GM23338 (cell line): ENCODE data around the gene EPM2AIP1. TPM values are rescaled to one million over a fixed set of nuclear protein-coding genes. Genes with fewer than 3 reads are reported as not detected.

Source experiments
- ATAC-seq: fragments of 200-7000 bp; cut with Tn5 transposase; 3 replicates; pipeline ENCODE4 v1.9.1; 2020
- DNase-seq: peaks from one replicate; pipeline ENCODE4 v3.0.0-alpha.2; 2015; ENCODE audit warnings: low spot score
- H2AFZ ChIP-seq: fragments of 200-600 bp; sonication (generic); 2 replicates; pipeline ENCODE4 v1.8.0; 2016; ENCODE audit warnings: antibody characterized with exemption, mild to moderate bottlenecking, moderate library complexity
- H3F3A ChIP-seq: fragments of 200-600 bp; sonication (generic); replicated peaks from 2 replicates; pipeline ENCODE4 v1.8.0; 2017; ENCODE audit warnings: antibody characterized with exemption, mixed run types, low read depth
- H3K27ac ChIP-seq: fragments of 200-600 bp; sonication (generic); 2 replicates; pipeline ENCODE4 v1.6.1; 2016; ENCODE audit warnings: low read depth
- H3K27me3 ChIP-seq: fragments of 200-600 bp; sonication (generic); 2 replicates; pipeline ENCODE4 v1.8.0; 2016; ENCODE audit warnings: mild to moderate bottlenecking, mixed run types, moderate library complexity; ENCODE audit not compliant: insufficient read depth
- H3K36me3 ChIP-seq: fragments of 200-600 bp; sonication (generic); 2 replicates; pipeline ENCODE4 v1.8.0; 2016; ENCODE audit warnings: mild to moderate bottlenecking; ENCODE audit not compliant: insufficient read depth
- H3K4me1 ChIP-seq: fragments of 200-600 bp; sonication (generic); 2 replicates; pipeline ENCODE4 v1.8.0; 2016; ENCODE audit warnings: mild to moderate bottlenecking, moderate library complexity; ENCODE audit not compliant: insufficient read depth
- H3K4me2 ChIP-seq: fragments of 200-600 bp; sonication (generic); 2 replicates; pipeline ENCODE4 v1.7.1; 2017; ENCODE audit warnings: mixed run types
- H3K4me3 ChIP-seq: fragments of 200-600 bp; sonication (generic); 2 replicates; pipeline ENCODE4 v1.6.1; 2016; ENCODE audit warnings: mixed run types
- H3K79me2 ChIP-seq: fragments of 200-600 bp; sonication (generic); replicated peaks from 2 replicates; pipeline ENCODE4 v1.8.0; 2017; ENCODE audit warnings: mild to moderate bottlenecking; ENCODE audit not compliant: insufficient read depth
- H3K9me2 ChIP-seq: fragments of 200-600 bp; sonication (generic); 2 replicates; pipeline ENCODE4 v1.8.0; 2017; ENCODE audit not compliant: insufficient read depth
- H4K20me1 ChIP-seq: fragments of 200-600 bp; sonication (generic); replicated peaks from 2 replicates; pipeline ENCODE4 v1.8.0; 2017; ENCODE audit warnings: mild to moderate bottlenecking; ENCODE audit not compliant: insufficient read depth
- H3K27ac Mint-ChIP-seq: 2 replicates; pipeline ENCODE4 v1.8.0; 2020; ENCODE audit warnings: inconsistent platforms, mild to moderate bottlenecking, moderate library complexity, mixed read lengths
- H3K27me3 Mint-ChIP-seq: 3 replicates; pipeline ENCODE4 v1.8.0; 2022; ENCODE audit warnings: low read depth, mild to moderate bottlenecking, moderate library complexity, mixed read lengths, inconsistent platforms; ENCODE audit not compliant: insufficient read depth, poor library complexity
- H3K36me3 Mint-ChIP-seq: 3 replicates; pipeline ENCODE4 v1.8.0; 2021; ENCODE audit warnings: low read depth, mild to moderate bottlenecking, inconsistent platforms, moderate library complexity, mixed read lengths
- H3K4me1 Mint-ChIP-seq: 3 replicates; pipeline ENCODE4 v1.8.0; 2020; ENCODE audit warnings: mild to moderate bottlenecking, inconsistent platforms, mixed read lengths
- H3K4me3 Mint-ChIP-seq: 3 replicates; pipeline ENCODE4 v1.8.0; 2021; ENCODE audit warnings: moderate library complexity, mild to moderate bottlenecking, inconsistent platforms, mixed read lengths
- H3K9me3 Mint-ChIP-seq: 3 replicates; pipeline ENCODE4 v1.8.0; 2020; ENCODE audit warnings: moderate library complexity, mild to moderate bottlenecking, inconsistent platforms, mixed read lengths
- CTCF ChIP-seq, 2 experiments: fragments of 200-600 bp in 1 of 2; sonication (generic) in 1 of 2; conservative IDR thresholded peaks; 2 replicates each; pipeline versions ENCODE4 v1.5.1 to v1.6.1; 2016 to 2017; ENCODE audit warnings: antibody characterized with exemption in 2 of 2, low read depth in 2 of 2, mild to moderate bottlenecking in 2 of 2, moderate library complexity in 1 of 2
- ETS1 ChIP-seq: IDR thresholded peaks from 2 replicates; pipeline ENCODE4 v1.6.1; 2016; ENCODE audit warnings: antibody characterized with exemption
- EZH2 ChIP-seq: fragments of 200-600 bp; sonication (generic); IDR thresholded peaks from one replicate; pipeline ENCODE4 v1.8.0; 2017; ENCODE audit warnings: antibody characterized with exemption, mild to moderate bottlenecking, low read depth; ENCODE audit not compliant: unreplicated experiment
- EZH2phosphoT487 ChIP-seq: fragments of 200-600 bp; sonication (generic); IDR thresholded peaks from one replicate; pipeline ENCODE4 v1.8.1; 2018; ENCODE audit warnings: antibody characterized with exemption; ENCODE audit not compliant: unreplicated experiment
- JUNB ChIP-seq: IDR thresholded peaks from one replicate; pipeline ENCODE4 v1.6.1; 2016; ENCODE audit warnings: antibody characterized with exemption; ENCODE audit not compliant: unreplicated experiment
- NANOG ChIP-seq: IDR thresholded peaks from 2 replicates; pipeline ENCODE4 v1.6.1; 2016; ENCODE audit warnings: antibody characterized with exemption, borderline replicate concordance
- POLR2AphosphoS5 ChIP-seq: IDR thresholded peaks from 2 replicates; pipeline ENCODE4 v1.6.1; 2016; ENCODE audit warnings: antibody characterized with exemption, low read depth
- REST ChIP-seq: IDR thresholded peaks from one replicate; pipeline ENCODE4 v1.6.1; 2018; ENCODE audit warnings: antibody characterized with exemption; ENCODE audit not compliant: unreplicated experiment
- ZNF331 ChIP-seq: fragments of 250-450 bp; sonication (Bioruptor Pico); IDR thresholded peaks from 2 replicates; pipeline ENCODE4 v1.5.0; 2020; ENCODE audit warnings: low read depth, mild to moderate bottlenecking, moderate library complexity
- ZNF462 ChIP-seq: fragments of 250-450 bp; sonication (Bioruptor Pico); IDR thresholded peaks from 2 replicates; pipeline ENCODE4 v1.5.0; 2020; ENCODE audit warnings: mild to moderate bottlenecking, moderate library complexity
- polyA plus RNA-seq: library from polyadenylated mRNA; unstranded; fragments of >200 nt; fragmentation: Nextera tagmentation; extraction: Ambion mirVana; gene quantifications from 2 replicates; pipeline ENCODE4 v1.2.1, GENCODE V29; 2016
- total RNA-seq: library from RNA; depleted of rRNA; stranded (reverse); fragments of >200 nt; shearing (Covaris generic); gene quantifications from 2 replicates; pipeline ENCODE4 v1.2.3, GENCODE V29; 2014

EPM2AIP1 gene
- total and polyA plus RNA-seq, 2 experiments from 2014 or later = 7.2 to 10.6 TPM

GRCh38 chr3:36989568-36989967, 3.4 kb downstream of the EPM2AIP1 start:
- peaks cover 51% of the 10 kb centered on the region for H3K36me3 Mint-ChIP-seq
- Histone ChIP-seq H3K9me2 (no peaks in the 10 kb centered on the region), H3K27ac (no peak overlapping the region), H3K36me3 (peaks cover 23% of the 10 kb centered on the region), H3K27me3 (no peaks in the 10 kb centered on the region), H3K4me1 (peaks cover 37% of the 10 kb centered on the region), H3K4me2 (peak overlapping the region; percentile 91), H2AFZ (no peak overlapping the region), H3K79me2 (peaks cover 55% of the 10 kb centered on the region), H3F3A (no peaks in the 10 kb centered on the region), H4K20me1 (peaks cover 27% of the 10 kb centered on the region; the same call in 1 of the 2 replicates), H3K4me3 (peak overlapping the region; percentile 83)
- H3K4me1 Mint-ChIP-seq = peaks cover 30% of the 10 kb centered on the region
- peak overlapping the region; percentile 41; the same call in 2 of the 3 replicates for H3K4me3 Mint-ChIP-seq
- H3K9me3 Mint-ChIP-seq = no peaks in the 10 kb centered on the region
- ATAC-seq (no peak), DNase-seq (no peak)
- TF ChIP-seq JUNB (no peak), ZNF331 (CRISPR knock-in tag) (no peak), ETS1 (no peak), CTCF (conservative IDR thresholded peaks at IDR 0.05; ENCODE audit: low read depth in 2 of 2) (no peak), EZH2 (no peak), EZH2phosphoT487 (no peak), REST (no peak), NANOG (no peak), POLR2AphosphoS5 (no peak), ZNF462 (no peak)
- no peaks in the 10 kb centered on the region for H3K27me3 Mint-ChIP-seq
- H3K27ac Mint-ChIP-seq = no peak overlapping the region
